NCI-H2029 treated with DMSO at 0.1 percent for 48 hours (cell line): Measurements from ENCODE around the gene GSTA3.

Experiments used
- DNase-seq: peaks from one replicate; lab custom pipeline; 2025; lab: John Stamatoyannopoulos, UW

The GSTA3 gene

DNA sequence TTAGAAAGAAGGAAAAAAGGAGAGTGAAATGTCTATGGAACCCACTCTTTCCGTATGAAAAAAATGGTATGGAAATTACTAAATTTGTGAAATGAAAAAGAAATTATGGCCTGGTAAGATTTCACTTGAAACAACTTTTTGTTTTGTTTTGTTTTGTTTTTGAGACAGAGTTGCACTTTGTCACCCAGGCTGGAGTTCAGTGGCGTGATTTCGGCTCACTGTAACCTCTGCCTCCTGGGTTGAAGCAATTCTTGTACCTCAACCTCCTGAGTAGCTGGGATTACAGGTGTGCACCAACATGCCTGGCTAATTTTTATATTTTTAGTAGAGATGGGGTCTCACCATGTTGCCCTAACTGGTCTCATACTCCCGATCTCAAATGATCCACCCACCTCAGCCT, 51.1 kb downstream of the GSTA3 start:
- DNase-seq: no peak

DNA sequence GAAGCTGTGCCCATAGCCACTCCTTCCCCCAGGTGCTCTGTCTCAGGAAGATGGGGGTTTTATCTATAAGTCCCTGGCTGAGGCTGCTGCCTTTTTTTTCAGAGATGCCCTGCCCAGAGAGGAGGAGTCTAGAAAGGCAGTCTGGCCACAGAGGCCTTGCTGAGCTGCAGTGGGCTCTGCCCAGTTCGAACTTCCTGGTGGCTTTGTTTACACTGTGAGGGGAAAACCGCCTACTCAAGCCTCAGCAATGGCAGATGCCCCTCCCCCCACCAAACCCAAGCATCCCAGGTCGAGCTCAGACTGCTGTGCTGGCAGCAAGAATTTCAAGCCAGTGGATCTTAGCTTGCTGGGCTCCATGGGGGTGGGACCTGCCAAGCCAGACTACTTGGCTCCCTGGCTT, 53.4 kb downstream of the GSTA3 start:
- DNase-seq: peak; percentile 15

DNA sequence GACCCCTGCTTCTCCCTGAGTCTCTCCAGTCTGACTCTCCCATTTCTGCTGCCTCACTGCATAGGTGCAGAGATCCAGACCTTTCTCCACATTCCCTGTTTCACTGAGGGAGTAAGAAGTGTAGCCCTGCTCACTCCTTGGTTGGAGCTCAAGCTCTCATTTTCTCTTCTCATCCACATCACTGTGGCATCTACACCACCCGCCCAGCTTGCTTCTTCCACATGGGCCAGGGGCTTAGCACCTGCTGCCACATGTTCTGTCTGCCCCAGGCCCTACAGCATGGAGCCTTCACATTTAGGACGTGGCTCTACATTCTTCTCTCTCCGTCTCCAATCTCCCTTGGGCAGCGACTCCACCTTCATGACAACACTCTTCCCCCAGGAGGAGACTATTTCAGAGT, 60.4 kb downstream of the GSTA3 start:
- no peak for DNase-seq
